Caco-2 (cell line): ENCODE results near the gene YWHAQ. TPM values are rescaled to one million over a fixed set of nuclear protein-coding genes. Genes with fewer than 3 reads are reported as not detected.
"Not testable (repeated sequence)": the region's sequence is repeated elsewhere in the genome, so short reads cannot be mapped to it uniquely, and the experiment has no call there.

Source experiments
- BruUV-seq: library from RNA; stranded (reverse); fragments of 400-500 nt; replicated peaks from 2 replicates; lab custom pipeline; 2021; lab: Mats Ljungman, UMichigan
- CTCF ChIA-PET: fragments of 300-600 bp; sonication (Branson Sonifier 250); formaldehyde crosslinking; loops from one replicate; lab custom pipeline; 2022; ENCODE audit warnings: antibody characterized with exemption; lab: Charles Lee
- POLR2A ChIA-PET: fragments of 300-600 bp; sonication (Branson Sonifier 250); formaldehyde crosslinking; loops from one replicate; lab custom pipeline; 2022; ENCODE audit warnings: antibody characterized with exemption; lab: Charles Lee
- DNase-seq, 2 experiments: peaks; one replicate each; pipeline versions ENCODE4 v3.0.0 to v3.0.0-alpha.2; 2020 to 2022
- H3K27me3 ChIP-seq: replicated peaks from 2 replicates; pipeline ENCODE4 v1.6.0; 2011; ENCODE audit warnings: low read length; ENCODE audit not compliant: control insufficient read depth, insufficient read depth
- H3K36me3 ChIP-seq: 2 replicates; pipeline ENCODE4 v1.5.1; 2011; ENCODE audit warnings: low read length; ENCODE audit not compliant: control insufficient read depth, insufficient read depth
- H3K4me1 ChIP-seq: fragments of 250-450 bp; sonication (Bioruptor Pico); 2 replicates; pipeline ENCODE4 v1.5.1; 2020; ENCODE audit warnings: mild to moderate bottlenecking
- H3K4me3 ChIP-seq: 2 replicates; pipeline ENCODE4 v1.5.1; 2011; ENCODE audit warnings: low read depth, mild to moderate bottlenecking, control low read depth, low read length
- H3K9me3 ChIP-seq: fragments of 250-450 bp; sonication (Bioruptor Pico); 2 replicates; pipeline ENCODE4 v1.5.1; 2020; ENCODE audit warnings: mild to moderate bottlenecking, moderate library complexity
- H3K27ac Mint-ChIP-seq: one replicate; pipeline ENCODE4 v1.8.0; 2022; ENCODE audit warnings: mixed read lengths; ENCODE audit not compliant: unreplicated experiment
- H3K27me3 Mint-ChIP-seq: one replicate; pipeline ENCODE4 v1.8.0; 2022; ENCODE audit warnings: mixed read lengths; ENCODE audit not compliant: insufficient read depth, unreplicated experiment
- H3K36me3 Mint-ChIP-seq: one replicate; pipeline ENCODE4 v1.8.0; 2022; ENCODE audit warnings: mild to moderate bottlenecking, mixed read lengths; ENCODE audit not compliant: insufficient read depth, unreplicated experiment
- H3K4me1 Mint-ChIP-seq: one replicate; pipeline ENCODE4 v1.8.0; 2022; ENCODE audit warnings: low read depth, mixed read lengths; ENCODE audit not compliant: unreplicated experiment
- H3K4me3 Mint-ChIP-seq: one replicate; pipeline ENCODE4 v1.8.0; 2022; ENCODE audit warnings: mild to moderate bottlenecking, moderate library complexity, mixed read lengths; ENCODE audit not compliant: unreplicated experiment
- H3K9me3 Mint-ChIP-seq: one replicate; pipeline ENCODE4 v1.8.0; 2022; ENCODE audit warnings: mixed read lengths; ENCODE audit not compliant: unreplicated experiment
- intact Hi-C: fragments of 100-400 bp; cut with micrococcal nuclease; formaldehyde crosslinking; loops from one replicate; pipeline ENCODE4 v1.10.0; 2022; ENCODE audit not compliant: unreplicated experiment
- total RNA-seq: library from RNA; stranded (reverse); gene quantifications from 2 replicates; pipeline ENCODE4 v1.2.3, GENCODE V29; 2022
- TF ChIP-seq, protein P1 (sequence below), 2 experiments: fragments of 200-600 bp in 1 of 2; IDR thresholded peaks; 1 replicate in 1 of 2; 2 replicates in 1 of 2; pipeline versions ENCODE4 v1.5.1 to v1.8.0; 2011 to 2022; ENCODE audit warnings: antibody characterized with exemption in 1 of 2, control low read depth in 1 of 2, inconsistent platforms in 1 of 2, low read depth in 1 of 2, low read length in 1 of 2, mild to moderate bottlenecking in 1 of 2, moderate library complexity in 1 of 2; ENCODE audit not compliant: insufficient read depth in 1 of 2, severe bottlenecking in 1 of 2, unreplicated experiment in 1 of 2

YWHAQ gene
- total RNA-seq, 1 experiment from 2014 or later: 344 TPM

DNA sequence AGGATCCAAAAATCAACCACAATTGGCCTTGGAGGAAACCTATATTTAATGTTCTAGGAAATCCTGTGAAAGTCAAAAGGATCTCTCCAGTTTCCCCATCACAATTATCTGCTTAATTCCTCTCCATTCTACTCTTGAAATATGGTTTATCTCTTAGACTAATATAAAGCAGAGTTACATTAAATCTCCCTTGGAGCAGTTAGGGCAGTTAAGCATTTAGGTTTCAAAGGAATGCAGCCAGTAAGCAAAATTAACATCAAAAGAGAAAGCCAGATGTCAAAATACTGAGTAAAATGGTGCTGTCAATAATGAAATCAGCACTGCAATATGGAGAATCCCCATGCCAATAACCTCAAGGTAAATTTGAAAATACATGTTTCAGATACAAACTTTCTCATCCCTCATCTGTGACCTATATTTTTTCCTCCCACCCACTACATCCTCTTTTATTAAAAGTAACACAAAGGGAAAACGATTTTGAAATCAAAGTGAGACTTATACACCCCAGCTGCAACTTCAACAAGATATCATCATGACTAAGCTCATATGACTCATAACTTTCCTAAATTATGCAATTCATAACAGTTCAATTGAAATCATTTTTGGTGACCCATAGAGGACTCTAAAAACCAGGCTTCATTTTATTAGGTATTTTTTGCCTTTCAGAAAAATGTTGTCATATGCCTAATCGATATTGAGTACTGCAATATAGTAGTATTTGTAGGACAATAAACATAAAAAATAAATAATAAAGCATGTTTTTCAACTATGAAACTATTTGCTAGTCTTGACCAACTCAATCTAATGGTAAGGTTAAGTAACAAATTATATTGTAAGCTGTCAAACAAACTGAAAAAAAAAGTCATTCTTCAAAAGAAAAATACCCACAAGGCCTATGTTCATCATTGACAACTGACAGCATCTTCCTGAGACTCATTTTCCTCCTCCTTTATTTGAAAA, 78.3 kb downstream of the YWHAQ start:
- Histone ChIP-seq H3K4me3 (no peak overlapping the region), H3K27me3 (no peaks in the 10 kb centered on the region), H3K9me3 (no peaks in the 10 kb centered on the region), H3K36me3 (no peaks in the 10 kb centered on the region), H3K4me1 (peaks cover 16% of the 10 kb centered on the region; the same call in 1 of the 2 replicates)
- Mint-ChIP-seq H3K27me3 (no peaks in the 10 kb centered on the region), H3K36me3 (peaks cover 25% of the 10 kb centered on the region), H3K27ac (peak overlapping the region; percentile 61), H3K9me3 (no peaks in the 10 kb centered on the region), H3K4me3 (no peak overlapping the region), H3K4me1 (peaks cover 25% of the 10 kb centered on the region)
- POLR2A ChIA-PET: no interaction called here
- TF ChIP-seq, protein P1, sequence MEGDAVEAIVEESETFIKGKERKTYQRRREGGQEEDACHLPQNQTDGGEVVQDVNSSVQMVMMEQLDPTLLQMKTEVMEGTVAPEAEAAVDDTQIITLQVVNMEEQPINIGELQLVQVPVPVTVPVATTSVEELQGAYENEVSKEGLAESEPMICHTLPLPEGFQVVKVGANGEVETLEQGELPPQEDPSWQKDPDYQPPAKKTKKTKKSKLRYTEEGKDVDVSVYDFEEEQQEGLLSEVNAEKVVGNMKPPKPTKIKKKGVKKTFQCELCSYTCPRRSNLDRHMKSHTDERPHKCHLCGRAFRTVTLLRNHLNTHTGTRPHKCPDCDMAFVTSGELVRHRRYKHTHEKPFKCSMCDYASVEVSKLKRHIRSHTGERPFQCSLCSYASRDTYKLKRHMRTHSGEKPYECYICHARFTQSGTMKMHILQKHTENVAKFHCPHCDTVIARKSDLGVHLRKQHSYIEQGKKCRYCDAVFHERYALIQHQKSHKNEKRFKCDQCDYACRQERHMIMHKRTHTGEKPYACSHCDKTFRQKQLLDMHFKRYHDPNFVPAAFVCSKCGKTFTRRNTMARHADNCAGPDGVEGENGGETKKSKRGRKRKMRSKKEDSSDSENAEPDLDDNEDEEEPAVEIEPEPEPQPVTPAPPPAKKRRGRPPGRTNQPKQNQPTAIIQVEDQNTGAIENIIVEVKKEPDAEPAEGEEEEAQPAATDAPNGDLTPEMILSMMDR (IDR thresholded peaks at IDR 0.05; ENCODE audit: insufficient read depth in 1 of 2, low read depth in 1 of 2, low read length in 1 of 2, severe bottlenecking in 1 of 2, unreplicated experiment in 1 of 2): no peak
- DNase-seq: no peak
- CTCF ChIA-PET: no interaction called here
- intact Hi-C loops: no loop called here
- no TSS peak for BruUV-seq

DNA sequence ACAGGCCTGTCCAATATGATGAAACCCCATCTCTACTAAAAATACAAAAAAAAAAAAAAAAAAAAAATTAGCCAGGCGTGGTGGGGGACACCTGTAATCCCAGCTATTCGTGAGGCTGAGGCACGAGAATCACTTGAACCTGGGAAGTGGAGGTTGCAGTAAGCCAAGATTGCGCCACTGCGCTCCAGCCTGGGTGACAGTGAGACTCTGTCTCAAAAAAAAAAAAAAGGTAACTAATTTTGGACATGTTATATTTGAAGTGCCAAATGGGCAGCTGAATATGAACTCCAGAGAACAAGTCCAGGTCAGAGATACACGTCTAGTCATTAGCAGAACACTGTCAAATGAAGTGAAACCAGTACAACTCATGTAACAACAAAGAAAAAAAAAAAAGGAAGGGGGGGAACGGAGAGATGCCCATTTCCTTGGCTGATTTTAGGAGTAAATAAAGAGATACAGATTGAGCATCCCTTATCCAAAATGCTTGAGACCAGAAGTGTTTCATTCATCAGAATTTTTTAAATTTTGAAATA, 79.9 kb downstream of the YWHAQ start:
- H3K9me3 Mint-ChIP-seq, intact Hi-C loops, H3K27me3 ChIP-seq, H3K27ac Mint-ChIP-seq, CTCF ChIA-PET, H3K4me3 Mint-ChIP-seq, H3K36me3 ChIP-seq, BruUV-seq, H3K27me3 Mint-ChIP-seq, DNase-seq, POLR2A ChIA-PET, H3K9me3 ChIP-seq, H3K4me3 ChIP-seq: not testable (repeated sequence)
- Mint-ChIP-seq H3K36me3 (peaks cover 21% of the 10 kb centered on the region), H3K4me1 (peaks cover 33% of the 10 kb centered on the region)
- peaks cover 16% of the 10 kb centered on the region; the same call in 1 of the 2 replicates for H3K4me1 ChIP-seq

DNA sequence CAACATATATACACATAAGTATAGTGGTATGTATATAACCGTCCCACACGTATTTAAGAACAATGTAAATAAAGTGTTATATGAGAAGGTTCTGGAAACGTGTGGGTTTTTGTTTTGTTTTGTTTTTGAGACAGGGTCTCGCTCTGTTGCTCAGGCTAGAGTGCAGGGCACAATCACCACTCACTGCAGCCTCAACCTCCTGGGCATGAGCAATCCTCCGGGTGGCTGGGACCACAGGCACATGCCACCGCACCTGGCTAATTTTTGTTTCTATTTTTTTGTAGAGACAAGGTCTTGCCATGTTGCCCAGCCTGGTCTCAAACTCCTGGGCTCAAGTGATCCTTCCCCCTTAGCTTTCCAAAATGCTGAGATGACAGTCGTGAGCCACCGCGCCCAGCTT, 81.4 kb downstream of the YWHAQ start:
- Mint-ChIP-seq H3K27me3 (no peaks in the 10 kb centered on the region), H3K36me3 (peaks cover 6% of the 10 kb centered on the region), H3K4me1 (peaks cover 27% of the 10 kb centered on the region), H3K4me3 (no peak overlapping the region), H3K9me3 (no peaks in the 10 kb centered on the region), H3K27ac (no peak overlapping the region)
- H3K4me1 ChIP-seq: peaks cover 16% of the 10 kb centered on the region; the same call in 1 of the 2 replicates
- H3K4me3 ChIP-seq: no peak overlapping the region
- intact Hi-C loops: no loop called here
- POLR2A ChIA-PET: no interaction called here
- H3K36me3 ChIP-seq: no peaks in the 10 kb centered on the region
- TF ChIP-seq, protein P1 (IDR thresholded peaks at IDR 0.05; ENCODE audit: insufficient read depth in 1 of 2, low read depth in 1 of 2, low read length in 1 of 2, severe bottlenecking in 1 of 2, unreplicated experiment in 1 of 2): no peak
- no peaks in the 10 kb centered on the region for H3K27me3 ChIP-seq
- H3K9me3 ChIP-seq: no peaks in the 10 kb centered on the region
- CTCF ChIA-PET: no interaction called here
- DNase-seq: no peak
- no TSS peak for BruUV-seq
